Panc1 (cell line): ENCODE data around the gene FILIP1L. TPM values are rescaled to one million over a fixed set of nuclear protein-coding genes. Genes with fewer than 3 reads are reported as not detected.

Source experiments
- ATAC-seq: fragments of 200-7000 bp; cut with Tn5 transposase; 2 replicates; pipeline ENCODE4 v1.9.1; 2020; ENCODE audit warnings: mild to moderate bottlenecking, moderate library complexity
- BruUV-seq: library from RNA; stranded (reverse); fragments of 400-500 nt; replicated peaks from 2 replicates; lab custom pipeline; 2021; lab: Mats Ljungman, UMichigan
- CTCF ChIA-PET: fragments of 300-600 bp; sonication (Branson Sonifier 250); formaldehyde crosslinking; loops from one replicate; lab custom pipeline; 2022; ENCODE audit warnings: antibody characterized with exemption; lab: Charles Lee
- POLR2A ChIA-PET: fragments of 300-600 bp; sonication (Branson Sonifier 250); formaldehyde crosslinking; loops from one replicate; lab custom pipeline; 2022; ENCODE audit warnings: antibody characterized with exemption; lab: Charles Lee
- DNase-seq: peaks from one replicate; pipeline ENCODE4 v3.0.0-alpha.2; 2010; ENCODE audit warnings: low read depth, low spot score
- H3K27ac ChIP-seq: 2 replicates; pipeline ENCODE4 v1.5.1; 2011; ENCODE audit warnings: mild to moderate bottlenecking, low read length, inconsistent platforms
- H3K27me3 ChIP-seq: fragments of 200-500 bp; sonication (Bioruptor generic); 2 replicates; pipeline ENCODE4 v1.6.0; 2014; ENCODE audit warnings: low read length, inconsistent platforms; ENCODE audit not compliant: control insufficient read depth, insufficient read depth
- H3K36me3 ChIP-seq: fragments of 200-500 bp; sonication (Bioruptor generic); 2 replicates; pipeline ENCODE4 v1.5.1; 2014; ENCODE audit warnings: inconsistent platforms, mild to moderate bottlenecking, low read length, moderate library complexity; ENCODE audit not compliant: control insufficient read depth, insufficient read depth
- H3K4me1 ChIP-seq: 2 replicates; pipeline ENCODE4 v1.5.1; 2011; ENCODE audit warnings: inconsistent platforms, mild to moderate bottlenecking, low read length, moderate library complexity; ENCODE audit not compliant: control insufficient read depth, insufficient read depth
- H3K4me3 ChIP-seq, 2 experiments: 2 replicates each; pipeline ENCODE4 v1.5.1; 2011 to 2012; ENCODE audit warnings: low read depth in 2 of 2, low read length in 2 of 2, mild to moderate bottlenecking in 2 of 2, inconsistent platforms in 1 of 2, moderate library complexity in 1 of 2
- H3K9me3 ChIP-seq: fragments of 200-500 bp; sonication (Bioruptor generic); 2 replicates; pipeline ENCODE4 v1.5.1; 2014; ENCODE audit warnings: low read depth, mild to moderate bottlenecking, inconsistent platforms, low read length, moderate library complexity; ENCODE audit not compliant: control insufficient read depth, insufficient read depth
- CTCF ChIP-seq: fragments of 450-650 bp; IDR thresholded peaks from 2 replicates; pipeline ENCODE4 v1.5.1; 2017; ENCODE audit warnings: mild to moderate bottlenecking
- POLR2AphosphoS5 ChIP-seq: IDR thresholded peaks from 2 replicates; pipeline ENCODE4 v1.6.1; 2012; ENCODE audit warnings: mild to moderate bottlenecking, low read depth, low read length, moderate library complexity
- REST ChIP-seq, 2 experiments: IDR thresholded peaks; 2 replicates each; pipeline ENCODE4 v1.6.1; 2011 to 2012; ENCODE audit warnings: low read depth in 2 of 2, control low read depth in 1 of 2, low read length in 1 of 2, mild to moderate bottlenecking in 1 of 2, moderate library complexity in 1 of 2; ENCODE audit not compliant: insufficient read depth in 1 of 2
- SIN3A ChIP-seq: IDR thresholded peaks from 2 replicates; pipeline ENCODE4 v1.6.1; 2012; ENCODE audit warnings: low read depth, mild to moderate bottlenecking, low read length, moderate library complexity, borderline replicate concordance; ENCODE audit not compliant: insufficient read depth
- TCF7L2 ChIP-seq: IDR thresholded peaks from 2 replicates; pipeline ENCODE4 v1.6.1; 2011; ENCODE audit warnings: mild to moderate bottlenecking, low read depth, low read length, inconsistent platforms
- in situ Hi-C: cut with HindIII; loops from 2 replicates; pipeline ENCODE4 v1.10.0; 2016; ENCODE audit warnings: low sequenced_read_pairs, low pct_unique_long_range_greater_than_20kb
- intact Hi-C: fragments of 100-400 bp; cut with micrococcal nuclease; formaldehyde crosslinking; loops from one replicate; pipeline ENCODE4 v1.10.0; 2022; ENCODE audit not compliant: unreplicated experiment
- total RNA-seq: library from RNA; stranded (reverse); gene quantifications from one replicate; pipeline ENCODE4 v1.2.1, GENCODE V29; 2021; ENCODE audit not compliant: unreplicated experiment

FILIP1L gene
- total RNA-seq, 1 experiment from 2014 or later = 3.2 TPM

GRCh38 chr3:99855900-99856299 lies 258.4 kb downstream of the FILIP1L start:
- Histone ChIP-seq H3K36me3 (no peaks in the 10 kb centered on the region), H3K4me1 (no peaks in the 10 kb centered on the region), H3K27me3 (no peaks in the 10 kb centered on the region), H3K4me3 (no peak overlapping the region), H3K27ac (no peak overlapping the region), H3K9me3 (no peaks in the 10 kb centered on the region)
- DNase-seq (no peak), ATAC-seq (no peak)
- BruUV-seq = no TSS peak
- CTCF ChIA-PET = no interaction called here
- intact Hi-C loops (no loop called here), in situ Hi-C loops (no loop called here)
- TF ChIP-seq SIN3A (no peak), CTCF (no peak), POLR2AphosphoS5 (no peak), REST (IDR thresholded peaks at IDR 0.05; ENCODE audit: insufficient read depth in 1 of 2, low read depth in 2 of 2, low read length in 1 of 2) (no peak), TCF7L2 (no peak)
- POLR2A ChIA-PET = interaction anchor here (0.7 kb wide), 1 partner anchor 27 kb away, joined by 3 read pairs; no protein-coding TSS in a partner anchor

GRCh38 chr3:99854756-99855298 lies 259.5 kb downstream of the FILIP1L start:
- H3K36me3 ChIP-seq = no peaks in the 10 kb centered on the region
- ATAC-seq (no peak), DNase-seq (no peak)
- BruUV-seq = no TSS peak
- H3K4me3 ChIP-seq = no peak overlapping the region
- H3K9me3 ChIP-seq = no peaks in the 10 kb centered on the region
- ChIA-PET CTCF (interaction anchor here (0.6 kb wide), 1 partner anchor 17 kb away, joined by 3 read pairs; no protein-coding TSS in a partner anchor), POLR2A (interaction anchor here (0.6 kb wide), 1 partner anchor 32 kb away, joined by 4 read pairs; no protein-coding TSS in a partner anchor)
- no peak for TF ChIP-seq POLR2AphosphoS5
- TF ChIP-seq CTCF = no peak
- no peak for TF ChIP-seq SIN3A
- no peak for TF ChIP-seq TCF7L2
- no peak for TF ChIP-seq REST (IDR thresholded peaks at IDR 0.05; ENCODE audit: insufficient read depth in 1 of 2, low read depth in 2 of 2, low read length in 1 of 2)
- no peaks in the 10 kb centered on the region for H3K4me1 ChIP-seq
- H3K27me3 ChIP-seq = no peaks in the 10 kb centered on the region
- no peak overlapping the region for H3K27ac ChIP-seq
- intact Hi-C loops = no loop called here
- in situ Hi-C loops = no loop called here
